Activated naive CD4-positive, alpha-beta T cell treated with anti-CD3 and anti-CD28 coated beads, Interleukin-2, amount 10 ng/mL, durations not matched to agents 7 days and 5 days (primary cell): ENCODE measurements around the gene PCGF3.
"Not testable (repeated sequence)": the region's sequence is repeated elsewhere in the genome, so short reads cannot be mapped to it uniquely, and the experiment has no call there.

Experiments
- CTCF ChIA-PET: fragments of 350-600 bp; sonication (Branson Sonifier 250); formaldehyde crosslinking; loops from one replicate; lab custom pipeline; 2021; ENCODE audit warnings: antibody characterized with exemption; lab: Charles Lee
- DNase-seq: peaks from one replicate; pipeline ENCODE4 v3.0.0-alpha.2; 2020
- H3K27ac Mint-ChIP-seq: one replicate; pipeline ENCODE4 v1.8.0; 2021; ENCODE audit warnings: mild to moderate bottlenecking, moderate library complexity, mixed read lengths
- H3K27me3 Mint-ChIP-seq: one replicate; pipeline ENCODE4 v1.8.0; 2021; ENCODE audit warnings: mild to moderate bottlenecking, mixed read lengths
- H3K36me3 Mint-ChIP-seq: one replicate; pipeline ENCODE4 v1.8.0; 2021; ENCODE audit warnings: mixed read lengths
- H3K4me1 Mint-ChIP-seq: one replicate; pipeline ENCODE4 v1.8.0; 2021; ENCODE audit warnings: mixed read lengths
- H3K4me3 Mint-ChIP-seq: one replicate; pipeline ENCODE4 v1.8.0; 2021; ENCODE audit warnings: mild to moderate bottlenecking, moderate library complexity, mixed read lengths
- H3K9me3 Mint-ChIP-seq: one replicate; pipeline ENCODE4 v1.8.0; 2021; ENCODE audit warnings: mixed read lengths

The PCGF3 gene

GRCh38 chr4:777520-778262 lies 72.1 kb downstream of the PCGF3 start:
- CTCF ChIA-PET = no interaction called here
- Mint-ChIP-seq H3K9me3 (no peaks in the 10 kb centered on the region), H3K4me3 (no peak overlapping the region), H3K27me3 (peaks cover 6% of the 10 kb centered on the region), H3K27ac (no peak overlapping the region), H3K4me1 (peaks cover 50% of the 10 kb centered on the region), H3K36me3 (peaks cover 59% of the 10 kb centered on the region)
- DNase-seq = no peak

GRCh38 chr4:779555-779954 lies 73.9 kb downstream of the PCGF3 start:
- no peak for DNase-seq
- CTCF ChIA-PET = interaction anchor here (0.9 to 1.7 kb wide), 2 partner anchors 13 to 37 kb away, joined by 3 to 4 read pairs; no protein-coding TSS in a partner anchor
- H3K4me1 Mint-ChIP-seq = peaks cover 56% of the 10 kb centered on the region

DNA sequence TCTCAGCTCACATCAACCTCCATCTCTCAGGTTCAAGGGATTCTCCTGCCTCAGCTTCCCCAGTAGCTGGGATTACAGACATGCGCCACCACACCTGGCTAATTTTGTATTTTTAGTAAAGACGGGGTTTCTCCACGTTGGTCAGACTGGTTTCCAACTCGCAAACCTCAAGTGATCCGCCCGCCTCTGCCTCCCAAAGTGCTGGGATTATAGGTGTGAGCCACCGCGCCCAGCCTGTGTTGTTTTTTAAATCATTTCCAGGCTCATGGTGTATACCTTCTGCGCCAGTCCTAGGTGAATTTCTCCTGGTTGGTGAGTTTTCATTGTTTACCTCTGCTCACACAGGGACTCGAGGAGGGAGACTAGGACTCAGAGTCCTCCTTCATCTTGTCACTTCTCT lies 74.6 kb downstream of the PCGF3 start:
- peaks cover 46% of the 10 kb centered on the region for H3K36me3 Mint-ChIP-seq

More at GRCh38 chr4:779555-779954, 73.9 kb downstream of the PCGF3 start:
- H3K9me3 Mint-ChIP-seq = no peaks in the 10 kb centered on the region
- H3K36me3 Mint-ChIP-seq = peaks cover 52% of the 10 kb centered on the region
- peaks cover 22% of the 10 kb centered on the region for H3K27me3 Mint-ChIP-seq
- H3K4me3 Mint-ChIP-seq = peak overlapping the region; percentile 84
- no peak overlapping the region for H3K27ac Mint-ChIP-seq

GRCh38 chr4:780716-781492 lies 75.3 kb downstream of the PCGF3 start:
- Mint-ChIP-seq H3K9me3 (no peaks in the 10 kb centered on the region), H3K4me3 (peak overlapping the region; percentile 84), H3K27me3 (peaks cover 36% of the 10 kb centered on the region), H3K36me3 (peaks cover 41% of the 10 kb centered on the region), H3K4me1 (peaks cover 60% of the 10 kb centered on the region), H3K27ac (peak overlapping the region; percentile 92)
- DNase-seq = no peak
- CTCF ChIA-PET = interaction anchor here (0.9 kb wide), 1 partner anchor 38 kb away, joined by 3 read pairs; no protein-coding TSS in a partner anchor

More for the DNA sequence above, 74.6 kb downstream of the PCGF3 start:
- peaks cover 29% of the 10 kb centered on the region for H3K27me3 Mint-ChIP-seq
- CTCF ChIA-PET = interaction anchor here (0.6 to 0.9 kb wide), 2 partner anchors 37 to 913 kb away, joined by 3 read pairs; no protein-coding TSS in a partner anchor
- H3K4me1 Mint-ChIP-seq = peaks cover 60% of the 10 kb centered on the region
- not testable (repeated sequence) for H3K9me3 Mint-ChIP-seq, DNase-seq
- H3K27ac Mint-ChIP-seq = peak overlapping the region; percentile 92
- H3K4me3 Mint-ChIP-seq = peak overlapping the region; percentile 84

DNA sequence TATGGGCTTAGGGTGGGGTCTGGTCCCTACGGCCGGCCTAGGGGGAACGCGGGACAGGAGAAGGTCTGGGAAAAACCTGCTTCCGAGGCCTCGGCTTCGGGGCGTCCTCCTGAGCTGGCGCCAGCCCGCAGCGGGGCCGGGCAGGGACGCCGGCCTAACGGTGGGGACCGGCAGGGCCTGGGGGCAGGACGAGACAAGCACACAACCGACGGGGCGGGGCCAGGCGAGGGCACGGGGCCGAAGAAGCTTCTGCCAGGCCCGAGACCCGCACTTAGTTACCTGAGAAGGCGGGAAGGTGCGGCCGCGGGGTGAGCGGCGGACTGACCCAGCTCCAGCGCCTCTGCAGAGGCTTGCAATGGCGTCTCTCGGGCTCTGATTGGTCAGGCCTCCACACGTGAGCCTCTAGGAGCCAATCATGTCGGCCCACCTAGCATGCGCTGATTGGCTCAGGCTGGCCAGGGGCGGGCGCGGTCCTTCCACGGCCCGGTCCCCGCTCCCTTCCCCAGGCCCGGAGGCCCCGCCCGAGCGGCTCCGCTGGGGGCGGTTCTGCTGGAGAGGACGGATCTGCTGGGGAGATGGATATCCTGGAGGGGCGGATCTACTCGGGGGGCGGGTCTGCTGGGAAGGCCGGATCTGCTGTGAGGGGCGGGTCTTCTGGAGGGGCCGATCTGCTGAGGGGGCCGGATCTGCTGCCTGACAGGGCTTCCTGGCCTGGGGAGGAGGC lies 76.0 kb downstream of the PCGF3 start:
- CTCF ChIA-PET = interaction anchor here (1.0 kb wide), 1 partner anchor 29 kb away, joined by 3 read pairs; no protein-coding TSS in a partner anchor
- Mint-ChIP-seq H3K4me1 (peaks cover 57% of the 10 kb centered on the region), H3K27ac (peak overlapping the region; percentile 92), H3K27me3 (peaks cover 43% of the 10 kb centered on the region), H3K36me3 (peaks cover 37% of the 10 kb centered on the region), H3K9me3 (no peaks in the 10 kb centered on the region), H3K4me3 (peak overlapping the region; percentile 84)
- DNase-seq = peak; percentile 99

DNA sequence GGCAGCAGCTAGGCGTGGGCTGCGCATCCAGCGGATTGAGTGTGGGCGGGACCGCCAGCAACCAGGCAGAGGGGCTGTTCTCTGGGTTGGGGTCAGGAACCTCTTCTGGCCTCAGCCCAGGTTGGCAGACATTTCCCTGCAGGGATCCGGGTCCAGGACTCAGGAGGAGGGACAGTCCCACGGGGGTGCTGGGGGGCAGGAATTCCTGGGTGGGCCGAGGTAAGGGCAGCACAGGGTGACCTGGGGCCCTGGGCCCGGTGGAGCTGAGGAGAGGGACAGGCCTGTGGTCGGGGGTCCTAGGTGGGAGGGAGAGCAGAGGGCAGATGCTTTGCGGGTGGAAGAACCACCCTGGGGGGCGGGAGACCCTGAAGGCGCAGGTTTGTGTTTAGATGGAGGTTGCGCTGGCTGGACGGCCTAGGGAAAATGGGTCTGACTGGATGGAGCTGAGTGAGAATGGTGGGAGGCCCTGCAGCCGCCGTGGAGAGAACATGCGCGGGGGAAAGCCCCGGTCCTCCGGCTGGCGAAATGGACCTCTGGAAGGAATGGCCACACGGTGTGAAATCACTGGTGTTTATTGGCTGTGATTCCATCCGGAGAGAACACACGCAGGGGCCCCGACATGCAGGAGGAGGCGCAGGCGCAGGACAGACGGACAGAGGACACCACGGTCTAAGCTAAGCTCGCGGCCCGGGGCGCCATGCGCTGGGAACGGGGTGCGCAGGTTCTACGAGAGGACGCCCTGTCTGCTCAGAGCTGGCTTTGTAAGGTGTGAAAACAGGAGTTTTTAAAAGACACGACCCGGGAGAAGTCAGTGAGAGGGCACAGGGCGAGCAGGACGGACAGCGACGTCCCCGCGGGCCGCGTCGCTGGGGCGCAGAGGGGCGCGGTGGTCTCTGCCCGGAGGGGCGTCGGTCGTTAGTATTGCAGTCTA lies 79.0 kb downstream of the PCGF3 start:
- no peaks in the 10 kb centered on the region for H3K9me3 Mint-ChIP-seq
- peaks cover 73% of the 10 kb centered on the region for H3K27me3 Mint-ChIP-seq
- H3K4me1 Mint-ChIP-seq = peaks cover 47% of the 10 kb centered on the region
- no peak overlapping the region for H3K27ac Mint-ChIP-seq
- H3K36me3 Mint-ChIP-seq = peaks cover 13% of the 10 kb centered on the region
- no peak for DNase-seq
- no peak overlapping the region for H3K4me3 Mint-ChIP-seq
- CTCF ChIA-PET = interaction anchor here (0.9 kb wide), 1 partner anchor 202 kb away, joined by 3 read pairs; the partner anchor contains the start of gene IDUA

DNA sequence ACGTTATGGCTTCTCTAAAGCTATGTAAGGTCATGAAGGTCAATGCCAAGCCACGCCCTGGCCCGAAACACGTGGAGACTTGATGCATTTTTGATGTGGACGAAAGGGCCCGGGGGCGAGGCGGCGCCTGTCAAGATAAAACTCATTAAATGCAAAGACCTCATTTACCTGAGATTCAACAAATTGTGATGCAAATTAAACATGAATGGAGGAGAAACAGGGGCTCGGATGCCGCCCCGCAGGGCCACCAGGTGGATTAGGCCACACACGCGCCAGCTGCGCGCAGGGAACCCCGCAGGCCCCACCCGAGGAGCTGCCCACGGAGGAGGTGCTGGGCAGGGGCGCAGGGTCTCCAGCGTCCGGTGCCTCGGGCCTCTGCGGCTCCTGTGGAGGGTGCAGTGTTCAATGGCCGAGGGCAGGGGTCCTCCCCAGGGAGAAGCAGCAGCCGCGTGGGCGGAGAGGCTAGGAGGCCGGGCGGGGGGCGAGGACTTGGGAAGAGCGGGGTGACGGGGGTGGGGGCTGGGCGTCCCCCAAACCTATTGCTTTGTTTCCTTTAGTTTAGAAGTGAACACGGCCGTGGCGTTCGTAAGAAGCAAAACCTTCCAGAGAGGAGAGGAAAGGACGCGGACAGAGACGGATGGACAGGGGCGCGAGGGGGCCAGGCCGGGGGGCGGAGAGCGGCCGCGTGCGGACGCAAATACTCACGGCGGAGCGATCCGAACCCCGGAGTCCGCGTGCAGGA lies 79.9 kb downstream of the PCGF3 start:
- DNase-seq = no peak
- Mint-ChIP-seq H3K27me3 (peaks cover 80% of the 10 kb centered on the region), H3K27ac (no peak overlapping the region), H3K9me3 (no peaks in the 10 kb centered on the region), H3K4me3 (no peak overlapping the region), H3K4me1 (peaks cover 39% of the 10 kb centered on the region), H3K36me3 (peaks cover 4% of the 10 kb centered on the region)
- CTCF ChIA-PET = no interaction called here

DNA sequence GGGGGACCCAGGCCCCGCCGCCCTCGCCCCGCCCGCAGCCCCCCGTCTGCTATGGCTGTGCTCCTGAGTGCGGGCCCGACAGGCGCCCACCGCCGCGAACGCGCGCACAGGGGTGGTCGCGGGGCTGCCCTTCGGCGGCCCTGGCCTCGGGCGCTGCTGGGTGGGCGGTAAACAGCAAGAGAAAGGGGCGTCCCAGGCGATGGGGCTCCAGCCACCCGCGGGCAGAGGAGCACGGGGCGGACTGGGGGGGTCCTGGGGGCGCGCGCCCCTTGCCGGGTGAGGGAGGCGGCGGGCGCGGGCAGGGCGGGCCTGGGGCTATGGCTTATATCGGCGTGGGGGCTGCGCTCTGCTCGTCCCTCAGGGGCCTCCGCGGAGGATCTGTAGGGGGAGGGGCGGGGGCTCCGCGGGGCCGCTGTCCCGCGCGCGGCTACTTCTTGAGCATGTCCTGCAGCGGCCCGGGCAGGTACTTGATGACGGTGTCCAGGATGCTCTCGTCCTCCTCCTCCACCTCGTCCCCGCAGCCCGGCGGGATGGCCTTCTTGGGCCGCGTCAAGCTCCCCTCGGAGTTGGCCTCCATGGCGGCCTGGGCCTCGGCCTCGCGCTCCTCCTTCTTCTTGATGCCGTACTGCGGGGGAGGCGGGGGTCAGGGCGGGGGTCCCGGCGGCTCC lies 80.6 kb downstream of the PCGF3 start:
- Mint-ChIP-seq H3K9me3 (no peaks in the 10 kb centered on the region), H3K27ac (no peak overlapping the region), H3K4me3 (no peak overlapping the region), H3K27me3 (peaks cover 86% of the 10 kb centered on the region), H3K4me1 (peaks cover 35% of the 10 kb centered on the region), H3K36me3 (peaks cover 1% of the 10 kb centered on the region)
- CTCF ChIA-PET = no interaction called here
- DNase-seq = no peak

GRCh38 chr4:786861-787300 lies 81.2 kb downstream of the PCGF3 start:
- Mint-ChIP-seq H3K27me3 (peaks cover 87% of the 10 kb centered on the region), H3K4me1 (peaks cover 35% of the 10 kb centered on the region), H3K36me3 (peaks cover 1% of the 10 kb centered on the region), H3K4me3 (no peak overlapping the region), H3K27ac (no peak overlapping the region), H3K9me3 (no peaks in the 10 kb centered on the region)
- DNase-seq = no peak
- CTCF ChIA-PET = no interaction called here

DNA sequence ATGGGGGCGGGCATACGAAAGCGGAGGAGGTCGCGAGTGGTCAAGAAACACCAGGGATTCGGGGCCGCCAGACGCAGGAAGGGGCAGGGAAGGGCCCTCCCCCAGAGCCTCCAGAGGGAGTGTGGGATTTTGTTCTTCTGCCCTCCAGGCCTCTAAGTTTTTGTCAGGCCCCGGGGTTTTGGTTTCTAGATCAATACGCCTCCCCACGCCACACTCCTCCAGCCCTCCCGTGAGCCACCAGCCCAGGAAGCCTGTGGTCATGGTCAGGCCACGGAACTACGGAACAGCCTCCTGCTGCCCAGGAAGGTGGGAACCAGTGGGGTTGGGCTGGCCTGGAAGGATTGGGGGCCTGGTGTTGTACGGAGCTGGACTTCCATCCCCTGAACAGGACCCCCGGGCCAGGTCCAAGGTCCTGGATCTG lies 81.9 kb downstream of the PCGF3 start:
- CTCF ChIA-PET = no interaction called here
- H3K9me3 Mint-ChIP-seq = no peaks in the 10 kb centered on the region
- peaks cover 1% of the 10 kb centered on the region for H3K36me3 Mint-ChIP-seq
- H3K4me1 Mint-ChIP-seq = peaks cover 32% of the 10 kb centered on the region
- no peak overlapping the region for H3K27ac Mint-ChIP-seq
- H3K4me3 Mint-ChIP-seq = no peak overlapping the region
- no peak for DNase-seq
- peaks cover 88% of the 10 kb centered on the region for H3K27me3 Mint-ChIP-seq

DNA sequence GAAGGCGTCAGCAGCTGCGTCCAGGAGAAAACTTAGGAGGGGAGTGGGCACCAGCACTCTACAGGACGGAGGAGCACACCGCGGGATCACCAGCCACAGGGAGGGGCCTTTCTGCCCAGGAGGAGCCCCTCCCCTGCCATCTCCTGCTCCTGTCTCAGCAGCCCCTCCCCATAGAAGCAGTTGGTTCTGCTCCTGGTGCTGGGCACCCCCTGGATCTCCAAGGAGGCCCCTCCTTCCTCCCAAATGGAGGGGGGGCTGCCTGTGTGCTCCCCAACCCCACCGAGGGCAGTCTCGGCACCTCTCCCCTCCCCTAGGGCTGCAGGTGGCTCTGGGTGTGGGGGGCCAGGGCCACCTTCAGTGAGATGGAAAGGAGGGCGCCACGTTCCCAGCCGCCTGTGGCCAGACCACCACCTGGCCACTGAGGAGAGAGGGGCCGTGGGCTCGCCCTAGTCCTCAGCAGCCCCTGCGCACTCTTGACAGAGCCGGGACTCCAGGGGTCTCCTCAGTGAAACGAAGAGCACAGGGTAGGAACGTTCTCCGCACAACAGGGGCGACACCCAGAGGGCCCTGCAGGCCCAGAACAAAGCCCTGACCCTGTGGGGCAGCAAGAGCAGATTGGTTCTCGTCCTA lies 82.5 kb downstream of the PCGF3 start:
- Mint-ChIP-seq H3K36me3 (peaks cover 1% of the 10 kb centered on the region), H3K4me3 (no peak overlapping the region), H3K27me3 (peaks cover 91% of the 10 kb centered on the region), H3K4me1 (peaks cover 32% of the 10 kb centered on the region), H3K9me3 (no peaks in the 10 kb centered on the region), H3K27ac (no peak overlapping the region)
- CTCF ChIA-PET = no interaction called here
- DNase-seq = no peak
